Measurements from ENCODE around the gene SLC37A1.

GRCh38 chr21:42521384-42521783, 7.7 kb downstream of the SLC37A1 start:
- TF ChIP-seq SIN3A (IDR thresholded peaks at IDR 0.05; ENCODE audit: borderline replicate concordance, insufficient read depth, low read length) (no peak), POLR2AphosphoS5 (IDR thresholded peaks at IDR 0.05; ENCODE audit: low read depth, low read length) (no peak), REST (IDR thresholded peaks at IDR 0.05; ENCODE audit: insufficient read depth in 1 of 2, low read depth in 2 of 2, low read length in 2 of 2) (no peak)
